Adrenal gland (tissue), 12 donors: Measurements from ENCODE around the gene RBX1. TPM values are rescaled to one million over a fixed set of nuclear protein-coding genes. Genes with fewer than 3 reads are reported as not detected.

ENCODE experiments used
- DNase-seq, 7 donors: peaks; one replicate each; pipeline ENCODE4 v3.0.0-alpha.2; 2019 to 2020
- H3K27ac ChIP-seq, 5 donors: fragments of 200-600 bp; sonication (generic) in 4 of 5; 1 replicate in 3 of 5; 2 replicates in 2 of 5; pipeline versions ENCODE4 v1.5.1 to v1.8.0; 2016 to 2020; ENCODE audit warnings: mild to moderate bottlenecking in 1 of 5
- H3K27me3 ChIP-seq: fragments of 200-600 bp; 2 replicates; pipeline ENCODE4 v1.8.0; 2021
- H3K36me3 ChIP-seq, 2 donors: fragments of 200-600 bp; replicated peaks in 1 of 2; 1 replicate in 1 of 2; 2 replicates in 1 of 2; pipeline versions ENCODE4 v1.5.1 to v1.8.0; 2018 to 2022
- H3K4me1 ChIP-seq, 2 donors: fragments of 200-600 bp; replicated peaks in 1 of 2; 1 replicate in 1 of 2; 2 replicates in 1 of 2; pipeline versions ENCODE4 v1.5.1 to v1.8.0; 2018 to 2021
- H3K4me3 ChIP-seq, 4 donors: fragments of 200-600 bp; sonication (generic) in 3 of 4; one replicate each; pipeline ENCODE4 v1.5.1; 2016 to 2018
- H3K9me3 ChIP-seq, 3 donors: fragments of 200-600 bp; sonication (generic) in 1 of 3; replicated peaks in 1 of 3; 1 replicate in 2 of 3; 2 replicates in 1 of 3; pipeline versions ENCODE4 v1.5.1 to v1.8.0; 2016 to 2021
- POLR2A ChIP-seq, 2 donors: fragments of 450-650 bp; IDR thresholded peaks; one replicate each; pipeline ENCODE4 v1.6.1; 2017; ENCODE audit warnings: antibody characterized with exemption in 2 of 2, mild to moderate bottlenecking in 2 of 2, moderate library complexity in 1 of 2
- WGBS, 4 donors: extraction: QIAGEN DNeasy Blood & Tissue Kit in 2 of 4; methylation state at CpG; one replicate each; pipeline versions ENCODE4 v1.1.5 to v1.1.7; 2013 to 2017; 5-methylcytosine and 5-hydroxymethylcytosine counted together
- intact Hi-C, 2 donors: fragments of 100-400 bp; cut with DNase I; formaldehyde crosslinking; loops; one replicate each; pipeline versions ENCODE4 v1.14.1 to v1.15.0; 2022 to 2023
- polyA plus RNA-seq, 3 donors: library from polyadenylated mRNA; stranded (reverse); fragments of 200-250 nt in 2 of 3; fragments of 350-450 nt in 1 of 3; fragmentation: Illumina TruSeq in 1 of 3; extraction: RNeasy Lipid Tissue Mini Kit (QIAGEN cat#74804) in 1 of 3; gene quantifications; one replicate each; pipeline ENCODE4 v1.2.3, GENCODE V29; 2013 to 2014
- total RNA-seq, 9 donors: library from RNA; depleted of rRNA in 4 of 9; stranded (reverse); fragments of >200 nt in 4 of 9; fragments of 120-200 nt in 1 of 9; fragmentation: NEBNext Ultra II Directional in 1 of 9; extraction: Animal tissue kit (Norgen Biotek cat#: 25700) in 1 of 9; gene quantifications; one replicate each; pipeline versions ENCODE4 v1.1.0 to v1.2.4, GENCODE V29; 2013 to 2023
- TF ChIP-seq, protein P1 (sequence below), 6 experiments: fragments of 450-650 bp in 4 of 6; fragments of 200-600 bp in 2 of 6; sonication (generic) in 1 of 6; IDR thresholded peaks; 1 replicate in 5 of 6; 2 replicates in 1 of 6; pipeline versions ENCODE4 v1.5.1 to v1.8.0; 2016 to 2021; ENCODE audit warnings: antibody characterized with exemption in 6 of 6, mild to moderate bottlenecking in 2 of 6, moderate library complexity in 1 of 6
- donor health status: healthy with polysubstance abuse.
- donor health status: Bipolar disorder and iron deficiency.
- donor health status: DM: yes; HTN: yes; CAD: no.
- donor health status: DM: no; HTN: no; CAD: no.
- donor health status: DM: no; HTN: no; CAD: no.
- donor health status: DM: yes; HTN: yes; CAD: no.

Gene RBX1
- total and polyA plus RNA-seq, 12 donors = 26.8 to 144 (median 56.6) TPM

DNA sequence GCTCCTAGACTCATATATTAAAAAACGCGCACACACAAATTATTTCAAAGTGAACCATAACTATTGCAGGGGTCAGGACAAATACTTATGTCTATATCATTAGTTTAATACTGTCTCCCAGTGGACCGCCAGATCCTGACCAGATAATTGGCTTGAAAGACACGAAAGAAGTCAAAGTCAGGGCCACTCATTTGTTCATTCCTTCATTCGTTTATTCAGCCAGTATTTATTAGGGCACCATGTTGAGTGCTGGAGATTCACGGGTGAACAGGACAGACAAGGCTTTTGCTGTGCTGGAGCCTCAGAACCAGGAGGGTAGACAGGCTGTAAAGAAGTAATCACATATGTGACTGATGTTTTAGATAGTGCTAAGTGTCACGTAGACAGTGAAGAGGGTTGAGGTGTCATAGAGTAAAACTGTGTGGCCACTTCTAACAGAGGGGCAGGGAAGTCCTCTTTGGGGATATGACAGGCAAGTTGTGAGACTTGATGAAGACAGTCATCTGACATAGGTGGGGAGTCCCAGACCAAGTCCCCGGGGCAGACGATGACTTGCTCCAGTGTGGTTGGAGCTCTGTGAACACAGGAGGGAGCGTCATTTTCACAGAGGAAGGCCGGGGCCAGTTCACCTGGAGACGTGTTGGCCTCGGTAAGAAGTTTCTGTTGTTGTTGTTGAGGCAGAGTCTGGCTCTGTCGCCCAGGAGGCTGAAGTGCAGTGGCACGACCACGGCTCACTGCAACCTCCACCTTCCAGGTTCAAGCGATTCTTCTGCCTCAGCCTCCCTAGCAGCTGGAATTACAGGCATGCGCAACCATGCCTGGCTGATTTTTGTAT is 25.9 kb downstream of the RBX1 start:
- H3K9me3 ChIP-seq = no peaks in the 10 kb centered on the region
- DNase-seq = no peak
- intact Hi-C loops = no loop called here
- H3K27ac ChIP-seq = no peak overlapping the region
- no peaks in the 10 kb centered on the region for H3K4me1 ChIP-seq
- 88 to 90% (median 89%) methylated on average over 12 to 18 of the region's 18 CpGs for WGBS, 4 donors
- H3K36me3 ChIP-seq = peaks cover 0 to 9% of the 10 kb centered on the region in 2 donors
- no peaks in the 10 kb centered on the region for H3K27me3 ChIP-seq
- TF ChIP-seq POLR2A (IDR thresholded peaks at IDR 0.05) = no peak
- TF ChIP-seq, protein P1, sequence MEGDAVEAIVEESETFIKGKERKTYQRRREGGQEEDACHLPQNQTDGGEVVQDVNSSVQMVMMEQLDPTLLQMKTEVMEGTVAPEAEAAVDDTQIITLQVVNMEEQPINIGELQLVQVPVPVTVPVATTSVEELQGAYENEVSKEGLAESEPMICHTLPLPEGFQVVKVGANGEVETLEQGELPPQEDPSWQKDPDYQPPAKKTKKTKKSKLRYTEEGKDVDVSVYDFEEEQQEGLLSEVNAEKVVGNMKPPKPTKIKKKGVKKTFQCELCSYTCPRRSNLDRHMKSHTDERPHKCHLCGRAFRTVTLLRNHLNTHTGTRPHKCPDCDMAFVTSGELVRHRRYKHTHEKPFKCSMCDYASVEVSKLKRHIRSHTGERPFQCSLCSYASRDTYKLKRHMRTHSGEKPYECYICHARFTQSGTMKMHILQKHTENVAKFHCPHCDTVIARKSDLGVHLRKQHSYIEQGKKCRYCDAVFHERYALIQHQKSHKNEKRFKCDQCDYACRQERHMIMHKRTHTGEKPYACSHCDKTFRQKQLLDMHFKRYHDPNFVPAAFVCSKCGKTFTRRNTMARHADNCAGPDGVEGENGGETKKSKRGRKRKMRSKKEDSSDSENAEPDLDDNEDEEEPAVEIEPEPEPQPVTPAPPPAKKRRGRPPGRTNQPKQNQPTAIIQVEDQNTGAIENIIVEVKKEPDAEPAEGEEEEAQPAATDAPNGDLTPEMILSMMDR (IDR thresholded peaks at IDR 0.05) = no peak
- H3K4me3 ChIP-seq = no peak overlapping the region

DNA sequence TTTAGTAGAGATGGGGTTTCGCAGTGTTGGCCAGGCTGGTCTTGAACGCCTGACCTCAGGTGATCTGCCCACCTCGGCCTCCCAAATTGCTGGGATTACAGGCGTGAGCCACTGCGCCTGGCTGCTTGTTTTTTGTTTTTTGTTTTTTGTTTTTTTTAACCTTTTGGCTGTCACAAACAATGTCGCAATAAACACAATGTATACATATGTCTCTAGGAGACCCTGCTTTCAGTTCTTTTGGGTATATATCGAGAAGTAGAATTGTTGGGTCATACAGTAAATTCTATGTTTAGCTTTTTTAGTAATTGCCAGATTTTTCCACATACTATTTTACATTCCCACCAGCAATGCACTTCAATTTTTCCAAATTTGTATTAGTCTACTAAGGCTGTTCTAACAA is 28.0 kb downstream of the RBX1 start:
- no peaks in the 10 kb centered on the region for H3K4me1 ChIP-seq
- no peak for DNase-seq
- no peaks in the 10 kb centered on the region for H3K9me3 ChIP-seq
- H3K27me3 ChIP-seq = no peaks in the 10 kb centered on the region
- H3K4me3 ChIP-seq = no peak overlapping the region
- intact Hi-C loops = no loop called here
- TF ChIP-seq POLR2A (IDR thresholded peaks at IDR 0.05) = no peak
- TF ChIP-seq, protein P1 (IDR thresholded peaks at IDR 0.05) = no peak
- 92 to 97% (median 96%) methylated on average over 7 of the region's 7 CpGs for WGBS, 4 donors
- H3K36me3 ChIP-seq = no peaks in the 10 kb centered on the region
- no peak overlapping the region for H3K27ac ChIP-seq

DNA sequence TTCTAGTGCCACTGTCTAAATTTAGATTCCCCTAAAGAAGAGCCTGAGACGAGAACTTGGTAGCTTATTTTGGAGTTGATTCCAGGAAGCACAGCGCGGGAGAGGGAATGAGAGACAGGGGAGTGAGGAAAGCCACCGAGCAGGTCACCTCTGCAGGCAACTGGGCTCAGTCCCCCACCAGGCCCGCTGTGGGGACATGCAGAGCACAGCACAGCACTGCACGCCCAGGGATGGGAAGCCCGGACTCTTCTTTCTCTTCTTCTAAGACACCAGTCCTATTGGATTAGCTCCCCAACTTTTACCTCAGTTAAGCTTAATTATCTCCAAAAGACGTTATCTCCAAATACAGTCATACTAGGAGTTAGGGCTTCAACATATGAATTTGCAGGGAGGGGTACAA is 28.7 kb downstream of the RBX1 start:
- Histone ChIP-seq H3K4me1 (no peaks in the 10 kb centered on the region), H3K27me3 (no peaks in the 10 kb centered on the region), H3K36me3 (no peaks in the 10 kb centered on the region), H3K4me3 (no peak overlapping the region), H3K27ac (no peak overlapping the region), H3K9me3 (no peaks in the 10 kb centered on the region)
- intact Hi-C loops = no loop called here
- 87 to 92% (median 91%) methylated on average over 7 to 8 of the region's 8 CpGs for WGBS, 4 donors
- TF ChIP-seq, protein P1 (IDR thresholded peaks at IDR 0.05) = no peak
- TF ChIP-seq POLR2A (IDR thresholded peaks at IDR 0.05) = no peak
- no peak for DNase-seq

DNA sequence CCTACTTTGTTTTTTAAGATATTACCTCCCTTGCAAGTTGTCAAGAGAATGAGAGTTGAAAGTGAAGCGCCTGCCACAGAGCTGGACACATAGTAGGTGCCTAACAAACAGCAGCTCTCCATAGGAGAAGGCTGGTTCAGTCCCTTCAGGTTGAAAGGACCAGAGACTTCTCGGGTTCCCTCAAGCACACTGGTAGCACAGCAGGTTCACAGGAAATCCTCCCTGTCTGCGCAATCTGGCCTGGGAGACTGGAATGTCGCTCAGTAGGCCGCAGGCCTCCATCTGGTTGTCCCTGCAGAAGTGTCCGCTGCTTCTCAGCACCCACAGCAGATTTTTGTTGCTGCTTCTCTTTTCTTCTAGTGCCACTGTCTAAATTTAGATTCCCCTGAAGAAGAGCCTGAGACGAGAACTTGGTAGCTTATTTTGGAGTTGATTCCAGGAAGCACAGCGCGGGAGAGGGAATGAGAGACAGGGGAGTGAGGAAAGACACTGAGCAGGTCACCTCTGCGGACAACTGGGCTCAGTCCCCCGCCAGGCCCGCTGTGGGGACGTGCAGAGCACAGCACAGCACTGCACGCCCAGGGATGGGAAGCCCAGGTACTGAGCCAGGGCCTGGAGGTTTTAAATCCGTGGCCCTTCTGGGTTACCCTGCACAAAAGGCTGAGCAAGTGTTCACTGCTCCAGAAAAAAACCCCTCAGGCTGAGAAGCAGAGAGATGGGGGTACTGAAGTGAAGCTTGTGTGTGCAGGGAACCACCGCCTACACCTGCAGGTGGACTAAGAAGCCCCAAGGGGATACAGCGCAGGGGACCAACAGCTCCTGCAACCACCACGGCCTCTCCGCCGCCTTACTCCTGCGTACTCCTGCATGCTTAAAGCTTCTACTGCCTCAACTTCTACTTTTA is 31.6 kb downstream of the RBX1 start:
- Histone ChIP-seq H3K9me3 (no peaks in the 10 kb centered on the region), H3K27ac (no peak overlapping the region), H3K36me3 (no peaks in the 10 kb centered on the region), H3K4me3 (no peak overlapping the region), H3K27me3 (no peaks in the 10 kb centered on the region), H3K4me1 (no peaks in the 10 kb centered on the region)
- intact Hi-C loops = no loop called here
- WGBS, 4 donors = 80 to 90% (median 84%) methylated on average over 13 to 21 of the region's 21 CpGs
- no peak for DNase-seq
- TF ChIP-seq, protein P1 (IDR thresholded peaks at IDR 0.05) = no peak
- no peak for TF ChIP-seq POLR2A (IDR thresholded peaks at IDR 0.05)
